Body of pancreas (tissue), 4 donors: ENCODE data around the gene CRYBA2. TPM values are rescaled to one million over a fixed set of nuclear protein-coding genes. Genes with fewer than 3 reads are reported as not detected.

Experiments
- ATAC-seq: fragments of 150-250 bp; one replicate; pipeline ENCODE4 v1.9.1; 2016
- DNase-seq, 4 donors: peaks; one replicate each; pipeline ENCODE4 v3.0.0-alpha.2; 2019
- H3K27ac ChIP-seq, 4 donors: fragments of 200-600 bp; sonication (generic); 1 replicate in 3 of 4; 2 replicates in 1 of 4; pipeline versions ENCODE4 v1.5.1 to v1.6.1; 2016 to 2019; ENCODE audit warnings: mild to moderate bottlenecking in 1 of 4, mixed read lengths in 1 of 4, moderate library complexity in 1 of 4
- H3K27me3 ChIP-seq, 2 donors: fragments of 200-600 bp; sonication (generic); one replicate each; pipeline ENCODE4 v1.6.0; 2016; ENCODE audit warnings: mild to moderate bottlenecking in 1 of 2
- H3K36me3 ChIP-seq, 2 donors: fragments of 200-600 bp; sonication (generic); replicated peaks in 1 of 2; 2 replicates each; pipeline ENCODE4 v1.5.1; 2016; ENCODE audit warnings: low read depth in 2 of 2; ENCODE audit not compliant: insufficient read depth in 1 of 2
- H3K4me1 ChIP-seq: fragments of 200-600 bp; sonication (generic); one replicate; pipeline ENCODE4 v1.6.0; 2016
- H3K4me3 ChIP-seq, 2 donors: fragments of 200-600 bp; sonication (generic); 1 replicate in 1 of 2; 2 replicates in 1 of 2; pipeline ENCODE4 v1.5.1; 2016 to 2019
- H3K9me3 ChIP-seq, 3 donors: fragments of 200-600 bp; sonication (generic); 1 replicate in 2 of 3; 2 replicates in 1 of 3; pipeline ENCODE4 v1.5.1; 2016
- CTCF ChIP-seq, 7 experiments: fragments of 450-650 bp in 4 of 7; fragments of 200-600 bp in 3 of 7; sonication (generic) in 3 of 7; IDR thresholded peaks; one replicate each; pipeline ENCODE4 v1.5.1; 2016 to 2019; ENCODE audit warnings: antibody characterized with exemption in 7 of 7
- POLR2A ChIP-seq, 3 donors: fragments of 450-650 bp; IDR thresholded peaks; one replicate each; pipeline ENCODE4 v1.6.1; 2016; ENCODE audit warnings: antibody characterized with exemption in 3 of 3, mild to moderate bottlenecking in 2 of 3
- WGBS, 2 donors: methylation state at CpG; one replicate each; pipeline ENCODE4 v1.1.5; 2017; 5-methylcytosine and 5-hydroxymethylcytosine counted together
- intact Hi-C: fragments of 100-400 bp; cut with DNase I; formaldehyde crosslinking; loops from one replicate; pipeline ENCODE4 v1.15.1; 2023
- total RNA-seq, 2 donors: library from RNA; depleted of rRNA; stranded (reverse); fragments of >200 nt; gene quantifications; one replicate each; pipeline ENCODE4 v1.1.0, GENCODE V29; 2016

Gene CRYBA2
- total RNA-seq, 2 donors from 2014 or later, result 23.1 to 26.4 TPM

GRCh38 chr2:218970894-218971293 lies 22.3 kb downstream of the CRYBA2 start:
- 31% methylated on average over 1 of the region's 1 CpG; no CpG with 5 or more reads in 1 of the 2 donors for WGBS, 2 donors
- ATAC-seq, result no peak
- intact Hi-C loops, result no loop called here

GRCh38 chr2:218964041-218964771 lies 29.0 kb downstream of the CRYBA2 start:
- no peak overlapping the region for H3K4me3 ChIP-seq
- TF ChIP-seq CTCF (IDR thresholded peaks at IDR 0.05) (no peak), POLR2A (IDR thresholded peaks at IDR 0.05) (peak in 1 of 3 donors; percentile 19)
- no peaks in the 10 kb centered on the region for H3K9me3 ChIP-seq
- WGBS, 2 donors, result 22 to 24% methylated on average over 5 of the region's 5 CpGs
- H3K4me1 ChIP-seq, result peaks cover 26% of the 10 kb centered on the region
- H3K27ac ChIP-seq, result peak overlapping the region in 1 of 4 donors; percentile 9
- ATAC-seq (no peak), DNase-seq (peak in 1 of 4 donors; percentile 17)
- no peaks in the 10 kb centered on the region for H3K36me3 ChIP-seq
- H3K27me3 ChIP-seq, result peaks cover 0 to 44% of the 10 kb centered on the region in 2 donors
- intact Hi-C loops, result no loop called here

More at GRCh38 chr2:218970894-218971293, 22.3 kb downstream of the CRYBA2 start:
- Histone ChIP-seq H3K4me1 (no peaks in the 10 kb centered on the region), H3K27me3 (no peaks in the 10 kb centered on the region), H3K9me3 (no peaks in the 10 kb centered on the region), H3K27ac (no peak overlapping the region), H3K36me3 (no peaks in the 10 kb centered on the region), H3K4me3 (no peak overlapping the region)
- no peak for TF ChIP-seq POLR2A (IDR thresholded peaks at IDR 0.05)
- TF ChIP-seq CTCF (IDR thresholded peaks at IDR 0.05), result no peak
- no peak for DNase-seq

- peaks cover 28% of the 10 kb centered on the region for H3K4me1 ChIP-seq
- no peak overlapping the region for H3K4me3 ChIP-seq
- WGBS, 2 donors, result 11 to 13% methylated on average over 5 of the region's 5 CpGs
- H3K9me3 ChIP-seq, result no peaks in the 10 kb centered on the region
- no peak for DNase-seq
- intact Hi-C loops, result no loop called here
- TF ChIP-seq CTCF (IDR thresholded peaks at IDR 0.05), result no peak
- no peak for TF ChIP-seq POLR2A (IDR thresholded peaks at IDR 0.05)
- H3K36me3 ChIP-seq, result no peaks in the 10 kb centered on the region
- peaks cover 0 to 48% of the 10 kb centered on the region in 2 donors for H3K27me3 ChIP-seq
- H3K27ac ChIP-seq, result peak overlapping the region in 1 of 4 donors; percentile 9
- no peak for ATAC-seq
Measured at GRCh38 chr2:218963601-218964000, 29.6 kb downstream of the CRYBA2 start.

- Histone ChIP-seq H3K27ac (no peak overlapping the region), H3K4me3 (no peak overlapping the region), H3K27me3 (peaks cover 0 to 48% of the 10 kb centered on the region in 2 donors), H3K4me1 (peaks cover 28% of the 10 kb centered on the region), H3K9me3 (no peaks in the 10 kb centered on the region), H3K36me3 (no peaks in the 10 kb centered on the region)
- peak in 2 of 3 donors; percentile 15 to 39 for TF ChIP-seq POLR2A (IDR thresholded peaks at IDR 0.05)
- TF ChIP-seq CTCF (IDR thresholded peaks at IDR 0.05), result no peak
- DNase-seq, result peak; percentile 64 to 75 (median 70)
- WGBS, 2 donors, result 2 to 3% methylated on average over 24 to 42 of the region's 42 CpGs
- intact Hi-C loops, result no loop called here
- ATAC-seq, result peak; percentile 60
Measured at GRCh38 chr2:218962859-218963492, 30.2 kb downstream of the CRYBA2 start.
